GM12872 (cell line): Measurements from ENCODE around the gene EFNA3.

Source experiments
- TF ChIP-seq, protein P1 (sequence below): IDR thresholded peaks from 3 replicates; pipeline ENCODE4 v1.5.1; 2011; ENCODE audit warnings: low read depth, mild to moderate bottlenecking, low read length, moderate library complexity; ENCODE audit not compliant: insufficient read depth

EFNA3 gene

GRCh38 chr1:155079210-155079486 lies 511 bp downstream of the EFNA3 start:
- TF ChIP-seq, protein P1, sequence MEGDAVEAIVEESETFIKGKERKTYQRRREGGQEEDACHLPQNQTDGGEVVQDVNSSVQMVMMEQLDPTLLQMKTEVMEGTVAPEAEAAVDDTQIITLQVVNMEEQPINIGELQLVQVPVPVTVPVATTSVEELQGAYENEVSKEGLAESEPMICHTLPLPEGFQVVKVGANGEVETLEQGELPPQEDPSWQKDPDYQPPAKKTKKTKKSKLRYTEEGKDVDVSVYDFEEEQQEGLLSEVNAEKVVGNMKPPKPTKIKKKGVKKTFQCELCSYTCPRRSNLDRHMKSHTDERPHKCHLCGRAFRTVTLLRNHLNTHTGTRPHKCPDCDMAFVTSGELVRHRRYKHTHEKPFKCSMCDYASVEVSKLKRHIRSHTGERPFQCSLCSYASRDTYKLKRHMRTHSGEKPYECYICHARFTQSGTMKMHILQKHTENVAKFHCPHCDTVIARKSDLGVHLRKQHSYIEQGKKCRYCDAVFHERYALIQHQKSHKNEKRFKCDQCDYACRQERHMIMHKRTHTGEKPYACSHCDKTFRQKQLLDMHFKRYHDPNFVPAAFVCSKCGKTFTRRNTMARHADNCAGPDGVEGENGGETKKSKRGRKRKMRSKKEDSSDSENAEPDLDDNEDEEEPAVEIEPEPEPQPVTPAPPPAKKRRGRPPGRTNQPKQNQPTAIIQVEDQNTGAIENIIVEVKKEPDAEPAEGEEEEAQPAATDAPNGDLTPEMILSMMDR = no peak

DNA sequence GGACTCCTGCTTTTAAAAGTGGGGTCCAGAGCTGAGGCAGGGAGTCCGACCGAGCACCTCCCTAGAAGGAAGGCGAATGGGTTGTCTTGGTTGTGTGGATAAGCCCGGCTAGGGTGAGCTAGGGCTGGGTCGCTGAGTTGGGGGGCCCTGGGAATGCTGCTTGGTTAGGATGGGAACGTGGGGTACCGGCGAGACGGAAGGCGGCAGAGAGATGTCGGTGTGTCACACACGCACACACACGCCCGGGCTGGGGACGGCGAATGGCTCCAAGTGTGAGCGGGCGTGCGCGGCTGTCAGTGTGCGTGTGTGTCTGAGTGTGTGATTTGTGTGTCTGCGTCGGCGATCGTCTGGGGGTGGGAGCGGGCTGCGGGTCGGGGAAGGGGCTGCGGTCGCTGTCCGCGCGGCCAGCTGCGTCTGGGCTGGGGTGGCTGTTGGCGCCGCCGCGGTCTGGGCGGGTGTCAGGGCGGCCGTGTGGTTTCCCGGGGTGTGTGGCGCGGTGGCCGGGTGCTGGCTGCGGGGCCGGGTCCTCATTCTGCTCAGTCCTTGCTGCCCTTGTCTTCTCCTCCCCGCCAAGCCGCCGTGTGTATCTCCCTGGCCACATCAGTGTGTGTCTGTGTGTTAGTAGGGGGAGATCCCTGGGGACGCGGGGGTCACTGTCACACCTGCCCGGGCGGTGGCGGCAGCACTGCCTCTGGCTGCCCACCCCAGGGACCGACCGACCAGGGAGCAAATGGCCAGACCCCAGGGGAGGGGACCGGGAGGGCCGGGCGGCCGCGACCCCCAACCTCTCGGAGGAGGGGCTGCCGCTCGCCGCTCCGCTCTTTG lies 1.1 kb downstream of the EFNA3 start:
- TF ChIP-seq, protein P1 = no peak

- TF ChIP-seq, protein P1 = no peak
Observed at GRCh38 chr1:155080312-155081228, 1.9 kb downstream of the EFNA3 start.

- TF ChIP-seq, protein P1 = no peak
Observed at GRCh38 chr1:155081472-155082300, 3.0 kb downstream of the EFNA3 start.

DNA sequence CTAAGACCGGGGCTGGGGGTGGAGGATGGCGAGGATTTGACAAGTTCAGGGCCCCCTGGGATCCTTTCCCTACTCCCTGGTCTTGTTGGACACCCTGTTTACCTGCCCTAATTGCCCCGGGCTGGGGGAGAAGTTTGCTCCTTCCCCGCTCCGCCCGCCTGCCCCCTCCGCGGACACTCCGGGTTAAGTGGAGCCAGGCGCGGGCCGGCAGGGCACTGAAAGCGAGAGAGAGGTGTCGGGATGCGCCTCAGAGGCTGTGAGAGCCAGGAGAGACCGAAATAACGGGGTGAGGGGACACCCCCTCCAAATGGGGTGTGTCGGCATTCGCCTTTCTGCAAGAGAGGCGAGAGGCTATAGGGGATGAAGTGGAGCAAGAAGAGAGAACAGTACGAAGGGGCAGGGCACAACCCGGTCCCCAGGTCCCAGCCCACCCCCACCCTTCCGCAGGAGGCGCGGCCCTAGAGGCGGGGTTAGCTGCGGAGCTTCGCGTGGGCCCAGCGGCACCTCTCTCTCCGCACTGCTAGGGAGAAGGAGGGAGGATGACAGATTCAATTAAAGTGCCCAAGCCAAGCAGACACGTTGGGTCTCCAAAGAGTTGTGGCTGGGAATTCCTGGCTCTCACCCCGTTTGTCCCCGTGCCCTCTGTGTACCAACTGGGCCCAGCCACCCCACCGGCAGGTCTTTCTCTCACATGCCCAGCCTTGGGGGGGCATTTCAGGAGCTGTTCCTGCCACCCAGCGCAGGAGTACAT lies 3.8 kb downstream of the EFNA3 start:
- TF ChIP-seq, protein P1 = no peak

DNA sequence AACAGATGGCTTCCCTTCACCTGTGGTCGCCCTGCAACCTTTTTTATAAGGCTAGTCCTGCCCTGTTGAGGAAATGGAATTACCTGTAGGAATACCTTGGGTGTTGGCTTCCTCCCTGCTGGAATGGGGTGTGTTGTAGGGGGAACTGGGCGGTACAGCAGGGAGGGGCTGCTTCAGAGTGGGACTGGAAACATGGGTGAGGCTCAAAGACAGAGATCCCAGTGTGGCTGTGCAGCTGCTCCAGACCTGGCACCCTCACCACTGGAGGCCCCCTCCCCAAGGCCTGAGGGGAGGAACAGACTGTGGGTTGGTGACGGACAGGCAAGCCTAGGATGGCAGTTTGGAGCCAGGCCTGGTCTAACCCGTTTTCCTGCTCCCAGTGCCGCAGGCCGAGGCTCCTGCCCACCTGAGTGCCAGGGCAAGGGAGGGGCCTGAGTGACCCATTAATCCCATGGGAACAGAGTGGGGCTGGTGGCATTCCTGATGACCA lies 4.5 kb downstream of the EFNA3 start:
- TF ChIP-seq, protein P1 = no peak
